ENCODE data around the gene UNCX. TPM values are rescaled to one million over a fixed set of nuclear protein-coding genes. Genes with fewer than 3 reads are reported as not detected.
"Not testable (repeated sequence)": the region's sequence is repeated elsewhere in the genome, so short reads cannot be mapped to it uniquely, and the experiment has no call there.

The UNCX gene
- polyA plus RNA-seq, 1 experiment = not detected

GRCh38 chr7:1269336-1269890 lies 36.7 kb downstream of the UNCX start:
- POLR2A ChIA-PET = no interaction called here
- Histone ChIP-seq H3K4me3 (ENCODE audit: low read depth, low read length) (no peak overlapping the region), H3K27me3 (ENCODE audit: control insufficient read depth, insufficient read depth, low read length) (peaks cover 4% of the 10 kb centered on the region), H3K36me3 (ENCODE audit: control insufficient read depth, insufficient read depth, low read length) (no peaks in the 10 kb centered on the region)
- CTCF ChIA-PET = no interaction called here
- DNase-seq (ENCODE audit: low read depth) = no peak
- TF ChIP-seq, protein P1, sequence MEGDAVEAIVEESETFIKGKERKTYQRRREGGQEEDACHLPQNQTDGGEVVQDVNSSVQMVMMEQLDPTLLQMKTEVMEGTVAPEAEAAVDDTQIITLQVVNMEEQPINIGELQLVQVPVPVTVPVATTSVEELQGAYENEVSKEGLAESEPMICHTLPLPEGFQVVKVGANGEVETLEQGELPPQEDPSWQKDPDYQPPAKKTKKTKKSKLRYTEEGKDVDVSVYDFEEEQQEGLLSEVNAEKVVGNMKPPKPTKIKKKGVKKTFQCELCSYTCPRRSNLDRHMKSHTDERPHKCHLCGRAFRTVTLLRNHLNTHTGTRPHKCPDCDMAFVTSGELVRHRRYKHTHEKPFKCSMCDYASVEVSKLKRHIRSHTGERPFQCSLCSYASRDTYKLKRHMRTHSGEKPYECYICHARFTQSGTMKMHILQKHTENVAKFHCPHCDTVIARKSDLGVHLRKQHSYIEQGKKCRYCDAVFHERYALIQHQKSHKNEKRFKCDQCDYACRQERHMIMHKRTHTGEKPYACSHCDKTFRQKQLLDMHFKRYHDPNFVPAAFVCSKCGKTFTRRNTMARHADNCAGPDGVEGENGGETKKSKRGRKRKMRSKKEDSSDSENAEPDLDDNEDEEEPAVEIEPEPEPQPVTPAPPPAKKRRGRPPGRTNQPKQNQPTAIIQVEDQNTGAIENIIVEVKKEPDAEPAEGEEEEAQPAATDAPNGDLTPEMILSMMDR (IDR thresholded peaks at IDR 0.05; ENCODE audit: insufficient read depth, low read depth, low read length) = no peak

DNA sequence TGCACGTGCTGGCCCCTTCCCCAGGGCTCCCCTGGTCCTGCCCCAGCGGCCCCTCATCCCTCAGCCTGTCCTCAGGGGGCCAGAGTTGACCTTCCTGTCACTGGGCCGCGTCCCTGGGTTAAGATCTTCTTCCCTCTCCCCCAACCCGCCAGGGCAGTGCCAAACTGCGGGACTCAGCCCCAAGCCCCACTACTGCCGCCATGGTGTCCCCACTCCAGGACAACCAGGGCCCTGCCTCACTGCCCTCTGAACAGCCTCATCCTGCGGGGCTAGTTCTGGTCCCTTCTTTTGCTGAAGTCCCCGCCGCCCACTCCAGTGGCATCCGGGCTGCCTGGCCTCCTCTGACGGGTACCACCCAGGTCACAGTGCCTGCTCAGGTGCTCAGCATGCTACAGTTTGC lies 37.5 kb downstream of the UNCX start:
- TF ChIP-seq, protein P1 (IDR thresholded peaks at IDR 0.05; ENCODE audit: insufficient read depth, low read depth, low read length) = no peak
- H3K27me3 ChIP-seq (ENCODE audit: control insufficient read depth, insufficient read depth, low read length) = no peaks in the 10 kb centered on the region; the same call in none of the 2 replicates
- ChIA-PET CTCF (no interaction called here), POLR2A (no interaction called here)
- DNase-seq (ENCODE audit: low read depth) = no peak
- H3K36me3 ChIP-seq (ENCODE audit: control insufficient read depth, insufficient read depth, low read length) = no peaks in the 10 kb centered on the region
- H3K4me3 ChIP-seq (ENCODE audit: low read depth, low read length) = no peak overlapping the region

DNA sequence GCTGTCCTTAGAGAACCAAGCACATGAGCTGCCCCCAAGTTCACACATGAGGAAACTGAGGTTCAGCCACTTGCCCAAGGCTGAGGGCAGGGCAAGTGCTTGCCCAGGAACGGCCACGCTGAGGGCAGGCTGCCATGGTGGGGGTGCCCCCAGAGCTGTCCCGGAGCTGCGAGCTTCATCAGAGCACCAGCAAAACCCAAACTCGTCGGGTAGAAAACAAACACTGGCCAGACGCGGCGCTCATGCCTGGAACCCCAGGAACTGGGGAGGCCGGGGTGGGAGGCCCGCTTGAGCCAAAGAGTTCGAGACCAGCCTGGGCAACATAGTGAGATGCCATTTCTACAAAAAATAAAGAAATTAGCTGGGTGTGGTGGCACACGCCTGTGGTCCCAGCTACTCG lies 38.4 kb downstream of the UNCX start:
- ChIA-PET CTCF (no interaction called here), POLR2A (no interaction called here)
- TF ChIP-seq, protein P1 (IDR thresholded peaks at IDR 0.05; ENCODE audit: insufficient read depth, low read depth, low read length) = no peak
- H3K36me3 ChIP-seq (ENCODE audit: control insufficient read depth, insufficient read depth, low read length) = no peaks in the 10 kb centered on the region
- H3K27me3 ChIP-seq (ENCODE audit: control insufficient read depth, insufficient read depth, low read length) = no peaks in the 10 kb centered on the region; the same call in none of the 2 replicates
- no peak for DNase-seq (ENCODE audit: low read depth)
- no peak overlapping the region for H3K4me3 ChIP-seq (ENCODE audit: low read depth, low read length)

GRCh38 chr7:1271656-1272055 lies 39.0 kb downstream of the UNCX start:
- DNase-seq (ENCODE audit: low read depth) = no peak
- no peaks in the 10 kb centered on the region; the same call in none of the 2 replicates for H3K27me3 ChIP-seq (ENCODE audit: control insufficient read depth, insufficient read depth, low read length)
- ChIA-PET CTCF (no interaction called here), POLR2A (no interaction called here)
- H3K4me3 ChIP-seq (ENCODE audit: low read depth, low read length) = no peak overlapping the region
- no peaks in the 10 kb centered on the region for H3K36me3 ChIP-seq (ENCODE audit: control insufficient read depth, insufficient read depth, low read length)
- TF ChIP-seq, protein P1 (IDR thresholded peaks at IDR 0.05; ENCODE audit: insufficient read depth, low read depth, low read length) = no peak

GRCh38 chr7:1272136-1272535 lies 39.5 kb downstream of the UNCX start:
- H3K36me3 ChIP-seq (ENCODE audit: control insufficient read depth, insufficient read depth, low read length); H3K4me3 ChIP-seq (ENCODE audit: low read depth, low read length); H3K27me3 ChIP-seq (ENCODE audit: control insufficient read depth, insufficient read depth, low read length); CTCF ChIA-PET; DNase-seq (ENCODE audit: low read depth); POLR2A ChIA-PET: not testable (repeated sequence)

All from BJ (cell line).